Upper lobe of right lung (tissue), 1 donor: ENCODE data around the gene FYCO1. TPM values are rescaled to one million over a fixed set of nuclear protein-coding genes. Genes with fewer than 3 reads are reported as not detected.
A peak's percentile ranks its signal among the peaks of the same experiment; 100 is the strongest.

Experiments
- ATAC-seq: fragments of 200-7000 bp; cut with Tn5 transposase; one replicate; pipeline ENCODE4 v1.9.1; 2020; ENCODE audit warnings: mild to moderate bottlenecking, moderate library complexity
- DNase-seq: peaks from one replicate; pipeline ENCODE4 v3.0.0-alpha.2; 2020
- H3K27ac ChIP-seq: fragments of 200-600 bp; one replicate; pipeline ENCODE4 v1.8.0; 2022
- H3K27me3 ChIP-seq: fragments of 200-600 bp; one replicate; pipeline ENCODE4 v1.8.0; 2022; ENCODE audit warnings: mild to moderate bottlenecking
- H3K36me3 ChIP-seq: fragments of 200-600 bp; one replicate; pipeline ENCODE4 v1.8.0; 2022
- H3K4me1 ChIP-seq: fragments of 200-600 bp; one replicate; pipeline ENCODE4 v1.8.0; 2022
- H3K4me3 ChIP-seq: fragments of 200-600 bp; one replicate; pipeline ENCODE4 v1.8.0; 2022; ENCODE audit warnings: mild to moderate bottlenecking
- H3K9me3 ChIP-seq: fragments of 200-600 bp; one replicate; pipeline ENCODE4 v1.8.0; 2022
- intact Hi-C: fragments of 100-400 bp; cut with DNase I; formaldehyde crosslinking; loops from one replicate; pipeline ENCODE4 v1.11.0; 2022
- total RNA-seq: library from RNA; stranded (reverse); fragmentation: NEBNext Ultra II Directional; extraction: Animal tissue kit (Norgen Biotek cat#: 25700); gene quantifications from one replicate; pipeline ENCODE4 v1.2.1, GENCODE V29; 2021
- TF ChIP-seq, protein P1 (sequence below): fragments of 200-600 bp; IDR thresholded peaks from one replicate; pipeline ENCODE4 v1.8.0; 2022; ENCODE audit warnings: antibody characterized with exemption
- donor health status: DM: no; HTN: yes; CAD: no; lungs with severe emphysema.

The FYCO1 gene
- total RNA-seq, 1 donor from 2014 or later: 47.3 TPM

DNA sequence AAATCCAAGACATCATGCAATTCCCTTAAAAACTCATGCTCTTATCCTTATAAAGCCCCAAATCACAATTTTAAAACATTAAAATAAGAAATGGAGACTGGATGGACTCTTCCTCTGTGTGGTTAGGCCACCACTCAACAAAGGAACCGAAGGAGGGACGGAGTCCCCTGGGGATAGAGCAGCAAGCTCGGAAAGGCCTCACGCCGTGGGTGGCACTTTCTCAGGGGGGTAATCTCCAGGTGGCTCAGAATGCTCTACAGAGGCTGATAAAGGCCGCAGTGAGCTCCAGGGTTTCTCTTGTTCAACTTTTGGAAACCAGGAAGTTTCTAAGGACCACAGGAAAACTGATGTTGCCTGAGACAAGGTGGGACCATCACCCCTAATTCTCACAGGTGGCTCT, 86.1 kb downstream of the FYCO1 start:
- ATAC-seq (no peak), DNase-seq (no peak)
- Histone ChIP-seq H3K36me3 (no peaks in the 10 kb centered on the region), H3K4me3 (no peak overlapping the region), H3K4me1 (peaks cover 6% of the 10 kb centered on the region), H3K27me3 (no peaks in the 10 kb centered on the region), H3K27ac (no peak overlapping the region), H3K9me3 (no peaks in the 10 kb centered on the region)
- TF ChIP-seq, protein P1, sequence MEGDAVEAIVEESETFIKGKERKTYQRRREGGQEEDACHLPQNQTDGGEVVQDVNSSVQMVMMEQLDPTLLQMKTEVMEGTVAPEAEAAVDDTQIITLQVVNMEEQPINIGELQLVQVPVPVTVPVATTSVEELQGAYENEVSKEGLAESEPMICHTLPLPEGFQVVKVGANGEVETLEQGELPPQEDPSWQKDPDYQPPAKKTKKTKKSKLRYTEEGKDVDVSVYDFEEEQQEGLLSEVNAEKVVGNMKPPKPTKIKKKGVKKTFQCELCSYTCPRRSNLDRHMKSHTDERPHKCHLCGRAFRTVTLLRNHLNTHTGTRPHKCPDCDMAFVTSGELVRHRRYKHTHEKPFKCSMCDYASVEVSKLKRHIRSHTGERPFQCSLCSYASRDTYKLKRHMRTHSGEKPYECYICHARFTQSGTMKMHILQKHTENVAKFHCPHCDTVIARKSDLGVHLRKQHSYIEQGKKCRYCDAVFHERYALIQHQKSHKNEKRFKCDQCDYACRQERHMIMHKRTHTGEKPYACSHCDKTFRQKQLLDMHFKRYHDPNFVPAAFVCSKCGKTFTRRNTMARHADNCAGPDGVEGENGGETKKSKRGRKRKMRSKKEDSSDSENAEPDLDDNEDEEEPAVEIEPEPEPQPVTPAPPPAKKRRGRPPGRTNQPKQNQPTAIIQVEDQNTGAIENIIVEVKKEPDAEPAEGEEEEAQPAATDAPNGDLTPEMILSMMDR: no peak
- intact Hi-C loops: no loop called here

DNA sequence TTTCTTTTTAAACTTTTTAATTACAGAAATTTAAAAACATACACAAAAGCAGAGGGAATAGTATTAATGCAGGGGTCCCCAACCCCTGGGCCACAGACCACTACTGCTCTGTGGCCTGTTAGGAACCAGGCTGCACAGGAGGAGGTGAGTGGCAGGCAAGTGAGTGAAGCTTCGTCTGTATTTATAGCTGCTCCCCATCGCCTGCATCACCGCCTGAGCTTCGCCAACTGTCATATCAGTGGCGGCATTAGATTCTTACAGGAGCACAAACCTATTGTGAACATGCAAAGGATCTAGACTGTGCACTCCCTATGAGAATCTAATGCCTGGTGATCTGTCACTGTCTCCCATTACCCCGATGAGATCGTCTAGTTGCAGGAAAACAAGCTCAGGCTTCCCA, 86.9 kb downstream of the FYCO1 start:
- intact Hi-C loops: no loop called here
- no peaks in the 10 kb centered on the region for H3K36me3 ChIP-seq
- TF ChIP-seq, protein P1: no peak
- ATAC-seq (no peak), DNase-seq (no peak)
- no peak overlapping the region for H3K4me3 ChIP-seq
- peaks cover 6% of the 10 kb centered on the region for H3K4me1 ChIP-seq
- H3K9me3 ChIP-seq: no peaks in the 10 kb centered on the region
- no peak overlapping the region for H3K27ac ChIP-seq
- H3K27me3 ChIP-seq: no peaks in the 10 kb centered on the region

DNA sequence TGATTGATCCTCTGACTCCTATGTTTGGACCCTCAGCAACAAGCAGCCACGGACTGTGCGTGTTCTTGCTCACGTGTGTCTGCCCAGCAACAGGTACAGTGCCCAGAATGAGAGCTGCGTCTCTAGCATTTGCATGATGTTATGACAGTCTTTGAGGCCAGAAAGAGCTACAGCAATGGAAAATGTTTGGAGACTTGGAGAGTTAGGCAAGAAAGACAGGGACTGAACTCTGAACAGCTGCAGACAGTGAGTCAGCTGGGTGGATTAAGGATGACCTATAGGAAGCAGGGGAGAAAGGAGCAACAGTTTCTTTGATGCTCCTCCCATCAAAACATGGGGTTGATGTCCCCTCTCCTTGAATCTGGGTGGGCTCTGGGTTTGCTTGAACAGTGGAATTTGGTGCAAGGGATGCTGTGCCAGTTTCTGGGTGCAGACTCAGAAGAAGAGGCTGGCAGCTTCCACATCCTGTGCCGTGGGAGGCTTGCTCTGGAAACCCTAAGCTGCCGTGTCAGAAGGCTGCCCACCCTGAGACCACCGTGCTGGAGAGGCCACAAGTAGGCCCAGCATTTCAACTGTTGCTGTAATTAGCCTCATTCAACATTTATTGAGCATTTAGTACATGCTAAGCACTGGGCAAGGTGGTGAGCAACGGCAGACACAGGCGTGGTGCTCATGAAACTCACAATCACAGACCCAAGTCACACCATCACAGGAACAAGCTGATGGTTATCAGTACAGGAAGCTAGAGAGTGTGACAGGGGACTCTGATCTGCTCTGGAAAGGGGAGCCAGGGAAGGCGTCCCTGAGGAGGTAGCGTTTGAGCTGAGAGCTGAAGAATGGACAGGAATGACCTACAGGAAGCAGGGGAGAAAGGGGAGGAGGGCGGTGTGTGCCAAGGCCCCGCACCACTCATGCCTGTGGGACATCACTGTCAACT, 87.6 kb downstream of the FYCO1 start:
- DNase-seq (no peak), ATAC-seq (no peak)
- no peaks in the 10 kb centered on the region for H3K27me3 ChIP-seq
- TF ChIP-seq, protein P1: no peak
- no peak overlapping the region for H3K4me3 ChIP-seq
- H3K9me3 ChIP-seq: no peaks in the 10 kb centered on the region
- intact Hi-C loops: no loop called here
- no peaks in the 10 kb centered on the region for H3K36me3 ChIP-seq
- no peak overlapping the region for H3K27ac ChIP-seq
- H3K4me1 ChIP-seq: peaks cover 6% of the 10 kb centered on the region

DNA sequence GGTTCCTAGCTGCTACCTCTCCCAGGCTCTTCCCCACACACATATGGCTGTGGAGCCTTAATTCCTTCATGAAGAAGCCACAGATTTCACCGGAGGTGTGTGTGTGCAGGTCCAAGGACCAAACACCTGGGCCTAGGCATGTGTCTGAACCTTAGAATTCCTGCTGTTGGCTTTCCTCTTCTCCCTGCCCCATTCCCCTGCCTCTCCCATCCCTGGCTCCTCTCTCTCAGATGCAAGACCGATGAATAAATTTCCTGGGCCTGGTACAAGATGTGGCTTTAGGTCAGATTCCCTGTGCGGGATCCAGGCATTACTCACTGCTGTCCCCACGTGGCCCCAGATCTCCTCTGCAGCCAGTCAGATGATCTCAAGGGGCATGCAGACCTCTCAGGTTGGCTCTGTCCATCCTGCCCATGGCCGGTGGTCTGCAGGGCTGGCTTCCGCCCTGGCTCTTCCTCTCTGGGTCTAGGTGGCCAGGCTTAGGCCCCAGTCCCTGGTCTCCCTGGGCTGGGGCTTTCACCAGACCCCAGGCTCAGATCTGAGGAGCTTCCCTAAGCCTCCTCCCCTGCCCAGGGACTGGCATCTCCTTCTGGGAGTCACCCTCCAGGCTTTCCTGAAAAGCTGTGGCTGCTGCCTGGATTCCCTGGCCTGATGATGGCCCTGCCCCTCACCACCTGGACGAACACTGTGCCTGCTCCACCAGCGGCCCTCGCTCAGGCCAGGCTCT, 88.8 kb downstream of the FYCO1 start:
- intact Hi-C loops: no loop called here

DNA sequence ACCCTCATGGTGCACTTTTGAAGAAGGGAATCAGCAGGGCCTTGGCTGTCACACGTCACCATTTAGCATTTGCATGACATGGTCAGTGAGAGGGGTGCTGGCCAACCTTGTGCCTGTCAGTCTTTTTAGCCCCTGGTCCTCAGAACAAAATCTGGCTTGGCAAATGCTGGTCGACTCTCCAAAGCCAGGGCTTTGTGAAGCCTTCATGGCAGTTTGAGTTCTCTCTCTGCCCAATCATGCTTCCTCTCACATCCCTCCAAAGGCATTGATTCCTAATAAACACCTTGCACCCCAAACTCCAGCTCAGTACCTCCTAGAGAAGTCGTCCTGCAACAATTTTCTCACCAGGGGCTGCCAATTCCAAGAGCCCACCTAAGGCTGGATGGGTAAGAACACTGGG, 89.9 kb downstream of the FYCO1 start:
- DNase-seq (no peak), ATAC-seq (no peak)
- Histone ChIP-seq H3K9me3 (no peaks in the 10 kb centered on the region), H3K36me3 (no peaks in the 10 kb centered on the region), H3K4me1 (peaks cover 6% of the 10 kb centered on the region), H3K4me3 (no peak overlapping the region), H3K27ac (no peak overlapping the region), H3K27me3 (no peaks in the 10 kb centered on the region)
- TF ChIP-seq, protein P1: no peak
- intact Hi-C loops: no loop called here

More for the DNA sequence above, 88.8 kb downstream of the FYCO1 start:
- Histone ChIP-seq H3K36me3 (no peaks in the 10 kb centered on the region), H3K27me3 (no peaks in the 10 kb centered on the region), H3K4me3 (no peak overlapping the region), H3K4me1 (peaks cover 6% of the 10 kb centered on the region), H3K27ac (no peak overlapping the region), H3K9me3 (no peaks in the 10 kb centered on the region)
- TF ChIP-seq, protein P1: peak; percentile 27
- ATAC-seq: peak; percentile 42
- DNase-seq: no peak
